ENCODE data around the gene HOXA10.

Gene HOXA10

GRCh38 chr7:27203365-27203953 is 29.3 kb upstream of the HOXA10 start:
- DNase-seq (ENCODE audit: low read depth): no peak

- DNase-seq (ENCODE audit: low read depth): no peak
Observed at GRCh38 chr7:27202862-27203134, 28.7 kb upstream of the HOXA10 start.

DNA sequence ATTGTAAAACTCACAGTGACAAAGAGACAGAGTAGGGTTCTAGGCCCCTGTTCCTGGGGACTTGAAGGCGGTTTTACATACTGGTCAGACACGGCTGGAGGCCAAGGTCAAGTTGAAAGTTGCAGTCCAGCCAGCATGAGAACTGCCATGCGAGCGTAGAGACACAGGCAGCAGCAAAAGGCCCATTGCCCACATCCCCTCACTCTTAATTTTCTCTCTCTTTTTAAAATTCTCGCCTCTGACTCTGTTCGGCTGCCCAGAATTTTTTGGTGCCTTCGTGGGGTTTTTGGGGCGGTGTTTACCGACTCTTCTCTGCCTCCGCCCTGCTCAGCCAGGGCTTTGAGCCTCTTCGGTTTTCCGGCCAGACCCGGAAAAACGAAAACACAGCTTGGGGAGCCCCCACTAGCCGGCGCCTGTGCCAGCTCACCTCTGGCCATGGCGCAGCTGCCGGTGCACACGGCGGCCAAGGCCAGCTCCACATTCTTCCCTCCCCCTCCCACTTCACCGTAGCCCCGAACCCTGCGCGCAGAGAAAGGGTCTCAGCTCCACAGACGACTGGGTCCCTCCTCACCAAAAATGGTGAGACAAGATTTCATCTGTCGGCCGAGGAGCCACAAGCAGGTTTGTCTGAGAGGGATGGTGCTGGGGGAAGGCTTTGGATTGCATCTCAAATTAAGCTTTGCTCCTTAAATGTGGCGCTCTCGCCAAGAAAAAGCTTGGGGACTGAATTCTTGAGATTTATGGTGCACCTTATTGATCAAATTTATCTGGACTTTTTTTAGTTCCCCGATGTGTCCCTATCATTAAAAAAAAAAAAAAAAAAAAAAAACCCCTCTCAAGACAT is 28.1 kb upstream of the HOXA10 start:
- DNase-seq (ENCODE audit: low read depth): no peak

DNA sequence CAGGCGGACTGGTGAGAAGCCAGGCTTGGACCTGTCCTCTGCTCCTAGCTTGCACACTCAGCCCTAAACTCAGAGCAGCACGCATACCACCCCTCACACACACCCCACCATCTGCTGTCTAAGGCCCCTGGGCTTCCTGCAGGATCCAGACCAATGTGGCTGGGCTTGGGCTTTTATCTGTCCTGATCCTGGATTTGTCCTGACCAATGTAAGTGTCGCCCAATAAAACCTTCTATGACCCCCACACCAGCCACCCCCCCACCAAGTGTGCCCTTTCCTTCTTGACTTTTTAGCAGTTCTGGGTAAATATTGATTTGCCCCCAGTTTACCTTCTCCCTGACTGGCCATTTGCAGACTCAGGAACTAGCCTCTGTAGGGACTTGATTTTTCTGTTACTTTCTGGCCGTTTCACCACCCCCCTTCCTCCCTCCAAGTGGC is 27.5 kb upstream of the HOXA10 start:
- no peak for DNase-seq (ENCODE audit: low read depth)

- no peak for DNase-seq (ENCODE audit: low read depth)
Observed at GRCh38 chr7:27200761-27201579, 26.9 kb upstream of the HOXA10 start.

DNA sequence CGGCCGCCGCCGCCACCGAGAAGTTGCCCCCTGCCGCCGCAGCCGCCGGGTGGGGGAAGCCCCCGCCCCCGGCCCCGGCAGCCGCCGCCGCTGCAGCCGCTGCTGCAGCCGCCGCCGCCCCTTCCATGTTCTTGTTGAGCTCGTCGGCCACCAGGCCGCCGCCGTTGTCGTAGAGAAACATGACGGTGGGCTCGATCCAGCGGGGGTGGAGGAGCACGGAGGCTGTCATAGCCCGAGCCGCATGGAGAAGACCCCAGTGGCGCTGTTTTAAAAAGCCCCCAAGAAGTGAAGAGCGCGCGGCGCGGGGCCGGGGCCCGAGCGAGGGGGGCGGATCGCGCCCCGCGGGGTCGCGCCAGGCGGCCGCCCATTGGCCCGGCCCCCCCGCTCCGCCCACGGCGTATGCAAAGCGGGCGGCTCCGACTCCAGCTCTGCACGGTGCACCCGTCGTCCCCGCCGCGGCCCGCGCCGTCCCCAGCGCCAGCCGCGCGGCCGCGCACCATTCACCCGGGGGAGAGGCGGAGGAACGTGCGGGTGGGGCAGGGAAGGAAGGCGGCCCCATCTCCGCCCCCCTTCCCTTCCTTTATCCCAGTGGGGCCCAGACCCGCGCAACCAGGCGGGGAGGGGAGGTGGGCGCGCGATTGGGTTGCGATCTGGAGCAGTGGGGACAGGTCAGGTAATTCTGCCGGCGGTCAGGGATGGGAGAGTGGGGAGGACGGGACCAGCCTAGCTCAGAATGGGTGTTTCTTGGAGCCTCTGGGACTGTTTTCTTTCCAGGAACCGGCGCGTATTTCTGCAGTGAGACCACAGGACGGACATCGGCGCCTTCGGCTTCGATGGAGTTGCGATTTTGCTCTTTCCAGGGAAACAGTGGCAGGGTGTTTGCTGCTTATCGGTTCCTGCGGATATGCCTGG is 26.0 kb upstream of the HOXA10 start, which contains the start of gene HOXA13:
Gene HOXA13, minus strand, starts transcription at position 243 of the 912 bp plus-strand sequence. Its CDS starts 14 bp downstream, at position 229.
- no peak for DNase-seq (ENCODE audit: low read depth)

GRCh38 chr7:27198871-27199801 is 25.0 kb upstream of the HOXA10 start:
- DNase-seq (ENCODE audit: low read depth): no peak

DNA sequence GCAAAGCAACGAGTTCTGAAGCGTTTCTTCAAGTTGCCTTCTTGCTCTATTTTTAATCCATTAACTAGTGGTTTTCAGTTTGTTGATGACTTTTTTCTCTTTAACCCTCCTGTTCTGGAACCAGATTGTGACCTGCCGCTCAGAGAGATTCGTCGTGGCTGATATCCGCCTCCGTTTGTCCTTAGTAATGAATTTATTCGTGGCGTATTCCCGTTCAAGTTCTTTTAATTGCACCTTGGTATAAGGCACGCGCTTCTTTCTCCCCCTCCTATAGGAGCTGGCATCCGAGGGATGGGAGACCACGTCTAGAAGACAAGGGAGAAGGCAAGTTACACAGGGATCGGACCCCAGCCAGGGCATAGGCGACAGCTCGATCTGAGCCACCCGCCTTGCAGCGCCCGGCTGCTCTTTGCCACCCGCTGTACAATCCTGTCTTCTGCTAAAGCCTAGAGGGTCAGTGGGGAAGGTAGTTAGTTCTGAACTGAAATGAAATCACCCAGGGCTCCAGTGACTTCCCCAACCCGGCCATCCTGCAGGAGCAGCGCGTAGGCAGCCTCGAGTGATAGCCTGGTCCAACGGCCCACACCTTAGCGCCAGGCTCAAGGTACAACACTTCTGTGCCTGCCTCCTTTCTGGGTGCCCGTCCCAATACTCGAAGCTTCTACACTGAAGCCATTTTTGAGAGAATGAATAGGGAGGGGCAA is 24.2 kb upstream of the HOXA10 start:
- no peak for DNase-seq (ENCODE audit: low read depth)

GRCh38 chr7:27197137-27198042 is 23.3 kb upstream of the HOXA10 start:
- no peak for DNase-seq (ENCODE audit: low read depth)

- DNase-seq (ENCODE audit: low read depth): no peak
Observed at GRCh38 chr7:27196287-27196767, 22.2 kb upstream of the HOXA10 start.

DNA sequence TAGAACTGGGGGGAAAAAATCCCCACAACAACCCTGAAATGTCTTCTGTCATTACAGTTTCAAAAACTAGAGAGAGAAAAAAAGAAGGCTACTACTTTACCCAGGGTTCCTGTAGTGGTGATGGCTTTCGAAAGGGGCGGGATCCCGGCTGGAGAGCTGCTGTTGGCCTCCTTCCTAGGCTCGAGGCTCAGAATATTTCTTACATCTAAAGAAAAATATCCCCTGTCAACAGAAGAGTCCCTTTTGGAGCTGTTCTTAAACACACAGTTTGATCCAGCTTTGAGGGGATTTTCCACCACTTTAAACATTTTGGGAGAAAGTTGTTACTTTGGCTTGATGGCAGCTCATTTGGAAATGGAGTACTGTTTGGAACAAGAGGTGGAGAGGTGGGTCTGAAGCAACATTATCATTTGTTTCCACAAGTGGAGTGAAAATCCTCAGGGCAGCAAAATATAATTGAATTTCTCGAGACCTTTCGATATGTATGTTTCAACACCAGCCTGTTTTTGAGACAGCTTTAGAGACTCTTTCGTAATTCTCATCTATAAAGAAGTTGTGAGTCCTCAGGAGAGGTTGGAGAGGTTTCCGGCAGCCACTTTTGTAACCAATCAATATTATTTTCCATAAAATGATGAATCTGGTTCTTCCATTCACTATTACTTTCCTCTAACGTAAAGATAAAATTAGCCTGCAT is 20.7 kb upstream of the HOXA10 start:
- no peak for DNase-seq (ENCODE audit: low read depth)

- DNase-seq (ENCODE audit: low read depth): no peak
Observed at GRCh38 chr7:27194002-27194352, 19.9 kb upstream of the HOXA10 start.

- no peak for DNase-seq (ENCODE audit: low read depth)
Observed at GRCh38 chr7:27193335-27194001, 19.3 kb upstream of the HOXA10 start.

GRCh38 chr7:27192546-27193334 is 18.6 kb upstream of the HOXA10 start:
- DNase-seq (ENCODE audit: low read depth): no peak

DNA sequence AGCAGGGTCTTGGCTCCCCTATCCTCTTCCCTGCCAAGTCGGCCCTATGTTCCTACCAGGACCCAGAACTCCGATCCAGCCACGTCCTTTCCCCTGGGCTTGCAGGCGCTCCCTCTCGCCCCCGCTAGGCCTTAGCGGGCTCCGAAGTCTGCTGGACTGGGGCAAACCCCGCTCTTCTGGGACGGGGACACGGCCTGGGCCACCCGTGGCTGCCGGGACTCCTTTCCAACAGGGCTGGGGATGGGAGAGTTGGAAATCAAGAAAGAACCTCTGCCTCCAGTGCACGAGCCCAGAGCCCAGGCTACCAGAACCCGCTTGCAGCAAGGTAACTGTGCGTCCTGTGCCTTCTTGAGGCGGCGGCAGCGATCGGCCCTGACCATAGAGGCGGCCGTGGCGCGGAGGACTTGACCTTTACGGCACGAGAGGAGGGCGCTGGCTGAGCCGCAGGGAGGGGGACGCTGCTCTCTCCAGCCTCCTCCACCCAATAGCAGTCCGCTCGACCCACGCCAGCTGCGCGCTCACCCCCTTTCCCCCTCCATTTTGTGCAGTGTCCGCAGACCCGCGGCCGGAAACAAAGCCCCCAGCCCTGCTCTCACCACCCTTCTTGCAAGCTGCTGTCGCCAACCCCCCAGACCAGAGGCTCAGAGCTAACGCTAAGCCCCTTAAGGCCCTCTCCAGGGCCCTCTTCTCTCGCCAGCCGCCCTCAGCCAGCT is 17.9 kb upstream of the HOXA10 start:
- DNase-seq (ENCODE audit: low read depth): no peak

DNA sequence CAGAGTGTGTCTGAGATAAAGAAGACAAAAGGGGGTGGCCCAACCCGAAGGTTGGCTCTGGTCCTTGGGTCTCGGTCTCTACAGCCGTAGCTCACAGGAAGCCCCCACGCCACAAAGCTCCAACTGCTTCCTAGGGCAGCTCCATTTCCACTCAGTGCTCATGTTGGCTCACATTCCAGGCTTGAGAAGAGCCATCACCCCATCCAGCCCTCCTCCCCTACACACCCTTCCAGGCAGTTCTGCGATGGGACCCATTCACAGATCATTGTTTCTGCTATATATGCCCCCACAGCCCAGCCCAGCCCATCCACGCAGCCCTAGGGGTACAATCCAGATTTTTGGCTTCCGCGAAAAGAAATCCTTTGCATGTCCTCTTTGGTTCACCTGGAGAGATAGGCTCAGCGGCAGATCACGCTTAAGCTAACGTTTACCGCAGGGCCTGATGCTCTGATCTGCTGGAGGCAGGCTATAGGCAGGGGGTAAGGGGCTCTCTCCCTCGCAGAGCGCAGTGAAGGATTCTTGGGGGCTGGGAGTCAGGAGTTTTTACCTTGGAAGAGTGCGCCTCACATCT is 17.1 kb upstream of the HOXA10 start:
- no peak for DNase-seq (ENCODE audit: low read depth)

Measured in HS-5 (cell line).